GM12873 (cell line): ENCODE results near the gene GRIK2.

Experiments used
- TF ChIP-seq, protein P1 (sequence below): IDR thresholded peaks from 2 replicates; pipeline ENCODE4 v1.5.1; 2012; ENCODE audit warnings: low read depth, mild to moderate bottlenecking, moderate library complexity, low read length, control low read depth; ENCODE audit not compliant: insufficient read depth; ENCODE audit errors: missing control alignments

The GRIK2 gene

DNA sequence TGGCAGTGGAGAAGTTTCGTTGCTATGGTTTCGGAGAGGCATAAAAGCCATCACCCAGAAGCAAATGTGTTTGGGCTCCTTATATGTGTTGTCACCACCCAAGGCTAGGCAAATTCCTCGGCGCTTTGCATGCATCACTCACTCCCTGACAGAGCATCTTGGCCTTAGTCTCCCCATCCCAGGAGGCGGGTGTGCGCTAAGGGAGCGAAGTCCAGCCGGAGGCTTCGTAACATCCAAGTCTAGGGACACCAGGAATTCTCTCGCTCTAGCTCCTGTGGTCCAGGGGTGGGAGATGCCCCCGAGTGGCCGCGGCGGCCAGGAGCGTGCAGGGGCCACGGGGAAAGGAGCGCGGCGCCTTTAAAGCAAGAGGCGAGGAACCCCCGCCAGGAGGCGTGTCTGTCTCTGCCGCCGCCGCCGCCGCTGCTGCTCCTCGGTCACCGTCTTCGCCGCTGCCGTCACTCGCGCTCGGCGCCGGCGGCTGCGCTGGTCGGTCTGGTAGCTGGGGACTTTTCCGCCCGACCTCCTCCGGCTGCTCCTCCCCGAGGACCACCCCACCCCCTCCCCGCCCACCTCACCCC, at the start of gene GRIK2:
Gene GRIK2, plus strand, starts transcription at position 458 of the 578 bp plus-strand sequence.
- TF ChIP-seq, protein P1, sequence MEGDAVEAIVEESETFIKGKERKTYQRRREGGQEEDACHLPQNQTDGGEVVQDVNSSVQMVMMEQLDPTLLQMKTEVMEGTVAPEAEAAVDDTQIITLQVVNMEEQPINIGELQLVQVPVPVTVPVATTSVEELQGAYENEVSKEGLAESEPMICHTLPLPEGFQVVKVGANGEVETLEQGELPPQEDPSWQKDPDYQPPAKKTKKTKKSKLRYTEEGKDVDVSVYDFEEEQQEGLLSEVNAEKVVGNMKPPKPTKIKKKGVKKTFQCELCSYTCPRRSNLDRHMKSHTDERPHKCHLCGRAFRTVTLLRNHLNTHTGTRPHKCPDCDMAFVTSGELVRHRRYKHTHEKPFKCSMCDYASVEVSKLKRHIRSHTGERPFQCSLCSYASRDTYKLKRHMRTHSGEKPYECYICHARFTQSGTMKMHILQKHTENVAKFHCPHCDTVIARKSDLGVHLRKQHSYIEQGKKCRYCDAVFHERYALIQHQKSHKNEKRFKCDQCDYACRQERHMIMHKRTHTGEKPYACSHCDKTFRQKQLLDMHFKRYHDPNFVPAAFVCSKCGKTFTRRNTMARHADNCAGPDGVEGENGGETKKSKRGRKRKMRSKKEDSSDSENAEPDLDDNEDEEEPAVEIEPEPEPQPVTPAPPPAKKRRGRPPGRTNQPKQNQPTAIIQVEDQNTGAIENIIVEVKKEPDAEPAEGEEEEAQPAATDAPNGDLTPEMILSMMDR: no peak

DNA sequence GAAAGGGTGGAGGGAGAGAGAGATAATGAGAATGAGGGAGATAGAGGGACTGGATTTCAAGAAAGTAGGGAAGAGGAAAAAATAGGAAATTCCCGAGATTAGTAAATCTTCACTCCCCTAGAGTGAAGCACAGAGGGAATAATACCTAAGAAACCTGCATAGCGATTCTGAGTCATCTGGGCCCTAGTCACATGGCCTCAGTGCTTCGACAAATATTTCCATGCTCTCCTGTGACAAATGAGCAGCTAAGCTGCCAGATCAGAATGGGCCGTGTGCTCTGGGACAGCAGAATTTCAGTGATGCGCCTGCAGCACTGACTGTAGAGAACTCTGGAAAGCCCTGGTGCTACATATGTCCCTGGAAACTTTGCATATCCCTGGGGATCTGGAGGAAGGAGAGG, 48.6 kb upstream of the GRIK2 start:
- TF ChIP-seq, protein P1: no peak

DNA sequence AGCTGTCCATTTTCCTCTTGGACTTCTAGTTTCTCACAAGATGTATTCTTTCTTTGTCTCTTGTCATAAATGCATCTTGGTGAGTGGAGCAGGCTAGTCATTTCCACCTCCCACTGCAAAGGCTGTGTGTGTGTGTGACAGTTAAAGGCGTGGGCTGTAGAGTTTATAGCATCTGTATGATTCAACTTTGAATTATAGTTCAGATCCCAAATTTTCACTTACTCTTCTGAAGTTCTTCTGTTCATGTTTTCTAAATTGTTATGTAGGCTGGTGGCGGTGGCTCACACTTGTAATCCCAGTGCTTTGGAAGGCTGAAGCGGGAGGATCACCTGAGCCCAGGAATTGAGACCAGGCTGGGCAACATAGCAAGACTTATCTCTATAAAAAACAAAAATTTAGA, 44.7 kb upstream of the GRIK2 start:
- TF ChIP-seq, protein P1: no peak

DNA sequence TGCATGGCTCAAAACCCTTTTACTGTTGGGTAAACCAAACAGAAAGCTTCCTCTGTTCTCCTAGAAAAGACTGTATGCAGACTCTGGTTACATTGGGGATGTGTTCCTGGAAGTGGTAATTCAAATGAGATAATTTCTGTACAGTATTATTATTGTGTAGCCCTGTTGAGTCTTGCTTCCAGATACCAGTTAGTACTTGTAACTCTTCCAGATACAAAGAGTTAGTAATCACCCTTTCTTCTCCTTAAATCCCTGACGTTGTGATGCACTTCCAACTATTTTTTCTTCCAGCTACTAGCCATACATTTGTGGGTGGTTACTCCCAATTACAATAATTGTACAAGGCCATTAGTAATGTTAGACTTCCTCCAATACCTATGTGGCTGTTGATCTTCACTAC, 42.3 kb upstream of the GRIK2 start:
- TF ChIP-seq, protein P1: no peak

DNA sequence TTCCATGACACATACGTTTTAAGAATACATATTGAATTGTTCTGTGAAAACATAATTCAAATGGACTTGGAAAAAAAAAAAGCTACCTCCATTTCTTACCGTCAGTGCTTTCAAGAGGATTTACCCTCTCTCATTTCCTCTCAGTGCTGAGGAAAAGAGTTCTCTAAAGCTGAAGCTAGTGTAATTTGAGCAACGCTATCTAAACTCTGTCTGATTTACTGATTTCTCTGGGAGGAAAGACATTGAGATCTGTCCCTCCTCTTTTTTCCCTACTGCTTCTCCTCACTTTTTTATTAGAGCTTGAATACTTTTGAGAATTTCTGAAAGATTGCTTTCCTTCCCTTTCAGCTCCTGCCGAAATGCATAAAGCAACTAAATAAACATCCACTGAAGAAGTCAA, 41.2 kb upstream of the GRIK2 start:
- TF ChIP-seq, protein P1: no peak

DNA sequence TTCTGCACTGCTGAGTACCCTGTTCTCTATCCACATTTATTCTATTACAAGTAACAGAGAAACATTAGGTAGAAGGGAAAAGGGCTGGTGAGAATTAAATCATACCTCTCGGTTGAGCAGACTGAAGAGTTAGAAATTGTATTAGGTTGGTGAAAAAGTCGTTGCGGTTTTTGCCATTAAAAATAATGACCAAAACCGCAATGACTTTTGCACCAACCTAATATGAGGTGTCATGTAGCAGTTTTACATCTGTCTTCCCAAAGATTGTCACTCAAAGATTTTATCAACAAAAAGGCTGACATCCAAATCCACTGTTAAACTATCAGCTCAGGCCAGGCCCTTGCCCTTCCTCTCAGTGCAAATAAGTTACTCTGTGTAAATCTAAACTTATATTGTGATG, 28.3 kb upstream of the GRIK2 start:
- TF ChIP-seq, protein P1: no peak

DNA sequence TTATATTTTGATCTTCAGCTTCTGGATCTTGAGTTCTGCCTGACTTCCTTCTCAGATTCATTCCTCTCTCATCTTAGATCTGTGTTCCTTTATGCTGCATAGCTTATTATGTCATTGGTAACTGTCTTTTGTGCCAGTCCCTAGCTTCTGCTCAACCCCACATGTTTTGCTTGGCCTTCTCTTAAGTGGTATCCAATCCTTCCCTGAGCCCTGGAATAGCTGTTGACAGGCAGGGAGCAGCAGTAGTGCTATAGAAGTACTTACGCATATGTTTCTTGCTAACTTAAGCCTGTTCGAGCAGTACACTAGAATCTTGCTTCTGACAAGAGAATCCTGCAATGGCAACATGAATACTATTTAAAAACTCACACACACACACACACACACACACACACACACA, 13.6 kb upstream of the GRIK2 start:
- TF ChIP-seq, protein P1: no peak
